GM18873 (cell line): ENCODE data around the gene ADCY1.

ENCODE experiments used
- ATAC-seq: cut with Tn5 transposase; IDR thresholded peaks from one replicate; pipeline ENCODE4 v1.9.1; 2021; ENCODE audit warnings: mild to moderate bottlenecking, moderate library complexity, moderate number of reproducible peaks; ENCODE audit not compliant: unreplicated experiment, low FRiP score

Gene ADCY1

DNA sequence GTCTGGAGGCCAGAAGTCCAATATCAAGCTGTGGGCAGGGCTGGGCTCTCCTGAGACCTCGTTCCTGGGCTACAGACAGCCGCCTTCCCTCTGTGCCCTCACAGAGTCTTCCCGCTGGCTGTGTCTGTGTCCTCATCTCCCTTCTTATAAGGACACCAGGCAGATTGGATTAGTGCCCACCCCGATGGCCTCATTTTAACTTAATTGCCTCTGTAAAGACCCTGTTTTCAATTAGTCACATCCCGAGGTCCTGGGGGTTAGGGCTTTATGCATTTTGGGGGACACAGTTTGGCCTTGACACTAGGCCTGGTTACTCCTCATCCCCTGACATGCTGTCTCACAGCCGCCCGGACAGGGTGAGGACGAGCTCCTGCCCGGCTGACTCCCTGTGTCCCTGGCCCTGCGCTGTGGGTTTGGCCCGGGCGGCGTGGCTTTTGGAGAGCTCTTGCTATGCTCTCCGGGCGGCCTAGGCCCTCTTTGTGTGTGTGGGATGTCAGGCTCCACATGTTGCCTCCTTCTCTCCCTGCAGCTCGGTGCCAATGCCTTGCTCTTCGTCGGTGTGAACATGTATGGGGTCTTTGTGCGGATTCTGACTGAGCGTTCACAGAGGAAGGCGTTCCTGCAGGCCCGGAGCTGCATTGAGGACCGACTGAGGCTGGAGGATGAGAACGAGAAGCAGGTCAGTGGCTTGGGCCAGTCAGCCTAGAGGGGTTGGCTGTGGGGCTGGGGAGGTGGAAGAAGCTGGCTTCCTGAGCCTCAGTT is 18.2 kb downstream of the ADCY1 start:
- ATAC-seq = no peak

DNA sequence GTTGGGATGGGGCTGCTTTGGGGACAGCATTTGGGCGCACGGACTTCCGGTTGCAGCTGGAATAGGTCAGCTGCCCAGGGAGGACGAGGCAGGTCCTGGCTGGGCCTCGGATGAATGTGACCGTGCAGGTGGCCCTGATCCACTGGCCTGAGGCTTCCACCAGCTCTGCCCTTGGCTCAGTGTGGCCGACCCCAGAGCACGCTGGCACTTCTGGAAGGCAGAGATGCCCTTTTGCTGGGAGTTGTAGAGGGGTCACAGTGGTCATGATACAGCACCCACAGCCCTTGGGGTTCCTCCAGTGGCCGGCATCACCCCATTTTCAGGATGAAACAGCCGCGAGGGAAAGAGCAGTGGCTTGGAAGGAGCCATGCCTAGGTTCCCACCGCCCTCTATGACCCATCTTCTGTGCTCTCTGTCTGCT is 19.0 kb downstream of the ADCY1 start:
- no peak for ATAC-seq

DNA sequence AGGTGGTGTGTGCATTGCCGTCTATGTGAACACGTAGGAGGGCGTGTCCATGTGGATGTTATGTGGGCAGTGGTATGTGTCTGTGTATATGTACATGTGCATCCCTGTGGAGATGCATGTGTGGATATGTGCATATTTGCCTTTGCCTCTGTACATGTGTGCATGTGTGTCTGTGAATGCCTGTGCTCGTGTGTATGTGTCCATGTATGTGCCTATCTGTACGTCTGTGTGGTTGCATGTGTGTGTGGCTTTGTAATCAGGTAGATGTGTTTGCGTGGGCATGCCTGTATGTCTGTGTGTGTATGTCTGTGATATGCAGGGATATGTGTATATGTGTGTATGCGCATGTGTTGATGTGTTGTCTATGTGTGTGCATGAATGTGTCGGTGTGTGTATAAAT is 19.7 kb downstream of the ADCY1 start:
- ATAC-seq = no peak

DNA sequence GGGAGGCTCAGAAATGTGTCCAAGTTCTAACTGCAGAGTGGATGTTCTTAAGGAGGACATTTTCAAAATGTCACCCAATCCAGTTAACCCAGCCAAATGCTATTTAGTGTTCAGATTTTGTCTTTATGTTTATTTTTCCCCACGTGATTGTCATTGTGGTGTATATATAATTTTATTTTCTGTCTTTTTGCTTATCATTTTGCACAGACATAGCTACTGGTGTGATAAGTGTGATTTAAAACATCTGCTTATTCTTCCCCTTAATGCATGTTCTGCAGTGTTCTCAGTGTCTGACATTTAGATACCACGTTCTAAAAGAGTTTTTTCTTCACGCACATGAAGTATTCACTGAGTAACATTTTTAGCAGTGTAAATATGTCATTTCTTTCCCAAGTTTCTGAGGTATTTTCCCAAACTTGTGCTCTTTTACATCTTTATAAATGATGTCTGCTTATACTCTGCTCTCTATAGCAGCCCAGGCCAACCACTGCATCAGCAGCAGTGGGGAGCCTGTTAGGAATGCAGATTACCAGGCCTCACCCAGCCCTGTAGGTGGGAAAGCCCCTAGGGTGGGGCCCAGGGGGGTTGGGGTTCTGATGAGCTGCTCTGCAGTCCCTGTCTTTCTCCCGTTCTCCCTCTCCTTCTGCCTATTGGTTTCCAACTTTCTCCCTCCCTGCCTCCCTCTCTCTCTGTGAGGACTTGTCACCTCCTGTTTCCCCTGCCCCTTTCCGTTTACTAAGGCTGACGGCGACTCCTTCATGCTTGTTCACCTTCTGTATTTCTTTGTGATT is 20.8 kb downstream of the ADCY1 start:
- no peak for ATAC-seq

DNA sequence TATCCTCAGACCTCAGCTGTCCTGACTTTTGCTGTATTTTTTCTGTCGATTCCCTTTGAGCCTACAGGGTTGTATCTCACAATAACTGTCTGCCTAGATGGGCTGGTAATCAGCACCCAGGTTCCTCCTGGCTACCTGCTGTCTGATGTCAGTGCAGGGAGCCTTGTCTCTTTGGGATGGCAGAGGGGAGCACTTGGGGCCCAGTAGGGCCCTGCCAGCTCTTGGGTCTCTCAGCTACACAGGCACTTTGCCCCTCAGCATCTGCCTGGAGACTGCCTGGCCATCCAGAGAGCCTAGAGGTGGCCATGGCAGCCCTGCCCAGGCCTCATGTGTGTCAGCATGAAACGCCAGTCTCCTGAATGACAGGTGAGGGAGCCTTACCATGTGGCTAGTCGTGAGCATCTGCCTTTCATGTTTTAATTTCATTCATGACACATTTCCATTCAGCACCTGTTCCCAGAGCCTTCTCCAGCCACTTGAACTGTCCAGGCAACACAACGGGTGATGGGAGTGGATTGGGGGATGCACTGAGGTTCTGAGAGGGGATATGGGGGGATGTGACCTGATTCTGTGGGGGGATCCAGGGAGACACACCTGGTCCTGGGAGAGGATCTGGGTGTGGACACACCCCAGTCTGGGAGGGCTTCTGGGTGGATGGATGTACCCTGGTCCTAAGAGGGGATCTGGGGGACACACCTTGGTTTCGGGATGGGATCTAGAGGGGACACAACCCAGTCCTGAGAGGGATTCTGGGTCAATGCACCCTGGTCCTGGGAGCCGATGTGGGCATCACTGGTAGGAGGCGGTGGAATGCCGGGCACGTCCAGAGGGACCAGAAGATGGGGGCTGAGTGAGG is 21.9 kb downstream of the ADCY1 start:
- ATAC-seq = no peak

DNA sequence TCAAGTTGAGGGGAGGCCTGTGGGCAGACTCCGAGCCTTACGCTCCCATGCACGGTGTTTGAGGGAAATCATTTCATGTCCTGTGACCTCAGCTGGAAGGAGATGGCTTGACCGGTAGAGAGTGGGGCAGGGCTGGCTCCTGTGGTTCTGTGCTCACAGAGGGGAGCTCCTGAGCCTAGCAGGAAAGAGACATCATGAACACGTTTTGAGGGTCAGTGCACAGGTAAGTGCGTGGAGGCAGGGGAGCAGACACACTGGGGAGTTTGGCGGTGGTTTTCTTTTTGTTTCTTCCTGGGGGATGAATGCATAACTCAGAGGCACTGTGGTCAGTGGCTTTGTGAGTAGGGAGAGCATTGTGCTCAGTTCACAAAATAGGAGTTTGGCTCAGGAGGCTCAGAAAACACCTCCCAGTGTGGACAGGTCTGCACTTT is 22.5 kb downstream of the ADCY1 start:
- no peak for ATAC-seq

DNA sequence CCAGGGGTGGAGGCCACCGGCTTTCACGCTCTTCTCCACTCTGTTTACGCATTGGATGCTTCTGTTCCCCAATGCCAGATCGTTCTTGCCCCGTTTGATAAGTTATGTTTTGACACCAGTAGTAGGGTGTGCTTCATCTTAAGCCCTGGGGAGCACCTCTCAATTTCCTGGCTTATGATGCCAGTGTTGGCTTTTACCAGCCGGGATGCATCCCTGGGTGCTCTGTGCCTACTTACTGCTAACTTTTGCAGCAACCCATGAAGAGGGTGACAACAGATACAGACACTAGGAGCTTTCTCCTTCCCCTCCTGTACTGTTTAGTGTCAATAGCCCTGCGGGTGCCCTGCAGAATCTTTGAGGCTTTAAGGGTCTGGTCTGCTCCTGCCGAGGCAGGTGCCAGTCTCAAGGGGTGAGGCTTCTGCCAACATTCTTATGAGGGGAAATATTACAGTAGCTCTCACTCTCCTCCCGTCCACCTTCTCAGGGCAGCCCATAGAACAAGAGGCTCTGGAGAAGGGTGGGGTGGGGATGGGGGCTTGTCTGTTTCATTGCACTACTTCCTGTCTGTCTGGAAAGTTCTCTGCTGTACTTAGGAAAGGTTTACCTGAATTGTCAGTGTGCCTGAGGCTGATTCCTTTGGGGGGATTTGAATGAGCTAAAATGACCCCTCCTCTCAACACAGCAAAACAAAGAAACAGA is 23.3 kb downstream of the ADCY1 start:
- no peak for ATAC-seq

DNA sequence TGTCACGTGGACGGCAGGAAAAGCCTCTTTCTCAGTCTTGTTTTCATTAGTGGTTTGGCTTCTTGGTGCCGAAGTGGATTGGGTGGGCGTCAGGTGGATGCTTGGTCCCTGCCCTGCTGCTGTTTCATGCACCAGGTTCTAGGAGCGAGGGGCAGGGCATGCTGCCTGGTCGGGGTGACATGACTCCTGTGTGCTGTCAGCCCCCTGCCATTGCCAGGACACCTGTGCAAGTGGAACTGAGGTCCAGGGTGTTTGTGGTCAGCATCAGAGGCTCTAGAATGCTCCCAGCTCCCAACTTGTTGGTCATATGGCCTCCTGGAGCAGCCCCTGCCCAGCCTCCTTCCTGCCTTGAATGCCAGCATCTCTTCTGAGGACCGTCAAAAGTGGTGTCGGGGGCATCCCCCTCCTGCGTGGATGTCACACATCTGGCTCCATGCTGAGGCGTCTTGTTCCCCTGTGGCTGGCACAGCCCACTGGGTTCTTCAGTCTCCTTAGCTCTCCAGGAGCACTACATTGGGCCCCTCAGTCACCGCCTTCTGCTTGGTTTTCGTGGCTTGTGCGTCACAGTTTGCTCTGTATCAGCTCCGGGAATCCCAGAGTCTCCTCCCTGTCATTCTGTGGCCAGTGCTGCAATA is 24.8 kb downstream of the ADCY1 start:
- ATAC-seq = no peak

DNA sequence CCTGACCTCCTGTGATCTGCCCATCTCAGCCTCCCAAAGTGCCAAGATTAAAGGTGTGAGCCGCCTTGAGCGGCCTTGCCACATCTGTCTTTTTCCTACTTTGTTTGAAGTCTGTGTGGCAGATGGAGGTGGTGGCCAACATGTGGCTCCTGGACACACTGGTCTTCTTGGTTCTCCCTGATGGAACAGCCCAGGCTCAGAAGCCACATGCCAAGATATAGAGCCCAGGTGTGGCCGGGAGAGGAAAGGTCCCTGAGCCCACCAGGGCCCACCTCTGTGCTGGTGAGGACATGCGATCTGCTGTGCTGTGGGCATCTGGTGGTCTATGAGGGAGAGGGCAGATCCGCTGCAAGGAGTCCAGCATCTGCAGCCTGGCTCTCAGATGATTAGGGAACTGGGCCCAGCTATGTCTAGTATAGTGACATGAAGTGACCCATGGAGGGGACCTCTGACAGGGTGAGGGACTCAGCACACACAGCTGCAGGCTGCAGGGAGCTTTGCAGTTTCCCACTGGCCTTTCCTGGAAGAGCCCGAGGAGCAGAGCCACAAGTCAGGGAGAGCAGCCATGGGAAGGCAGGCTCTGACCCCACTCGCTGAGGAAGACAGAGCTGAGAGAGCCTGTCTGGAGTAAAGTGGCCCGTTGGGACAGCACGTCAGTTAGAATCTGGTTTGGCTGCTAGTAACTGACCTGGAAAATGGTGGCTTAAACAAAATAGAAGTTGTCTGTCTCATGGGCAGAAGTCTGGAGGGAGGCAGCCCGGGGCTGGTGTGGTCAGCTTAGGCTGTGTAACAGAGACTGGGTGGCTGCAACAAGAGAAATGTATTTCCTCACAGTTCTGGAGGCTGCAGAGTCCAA is 25.9 kb downstream of the ADCY1 start:
- ATAC-seq = no peak

DNA sequence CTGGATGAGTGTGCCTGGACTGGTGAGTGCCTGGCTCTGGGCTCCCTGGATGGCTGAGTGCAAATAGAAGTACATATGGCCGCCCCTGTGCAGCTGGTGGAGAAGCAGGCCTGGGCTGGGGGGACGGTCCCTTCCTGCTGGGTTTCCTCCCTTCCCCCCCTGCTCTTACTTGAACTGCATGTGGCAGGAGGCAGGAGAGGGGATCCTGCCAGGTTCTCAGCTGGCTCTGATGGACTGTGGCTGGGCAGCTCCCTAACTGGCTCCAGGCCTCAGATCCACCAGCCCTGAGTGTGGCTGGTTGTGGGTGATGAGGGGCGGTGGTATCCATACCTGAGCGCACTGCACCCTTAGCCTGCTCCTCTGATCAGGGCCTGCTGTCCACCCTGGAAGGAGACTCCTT is 26.9 kb downstream of the ADCY1 start:
- no peak for ATAC-seq

DNA sequence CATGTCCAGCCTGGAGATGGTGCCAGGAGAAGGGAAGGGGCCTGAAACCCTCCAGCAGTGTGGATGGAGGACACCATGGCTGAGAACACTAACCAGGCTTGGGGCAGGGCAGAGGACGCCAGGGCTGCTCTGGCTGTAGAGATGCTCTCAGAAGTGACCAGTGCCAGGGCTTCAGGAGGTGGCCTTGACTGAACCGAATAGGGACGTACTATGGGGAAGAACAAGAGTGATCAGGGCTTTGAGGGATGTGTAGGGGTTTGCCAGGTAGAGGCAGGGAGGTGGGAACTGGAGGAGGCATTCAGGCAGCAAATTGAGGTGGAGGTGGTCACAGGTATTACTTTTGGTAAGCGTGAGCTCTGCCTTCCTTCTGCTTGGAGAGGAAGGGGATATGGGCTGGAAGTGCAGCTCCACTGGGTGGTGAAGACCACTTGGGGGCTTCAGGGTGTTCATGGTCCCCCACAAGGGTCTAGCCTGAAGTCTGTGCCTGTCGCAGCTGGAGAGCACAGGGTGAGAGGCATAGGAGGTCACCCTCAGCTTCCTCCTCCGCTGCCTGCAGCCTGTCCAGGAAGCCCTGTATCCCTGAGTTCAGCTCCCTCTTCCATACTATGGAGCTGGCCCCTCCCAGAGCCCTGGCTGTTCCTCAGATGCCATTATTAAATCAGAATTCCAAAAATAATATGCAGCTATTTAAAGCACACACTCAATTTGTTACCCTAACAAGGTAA is 27.8 kb downstream of the ADCY1 start:
- no peak for ATAC-seq

DNA sequence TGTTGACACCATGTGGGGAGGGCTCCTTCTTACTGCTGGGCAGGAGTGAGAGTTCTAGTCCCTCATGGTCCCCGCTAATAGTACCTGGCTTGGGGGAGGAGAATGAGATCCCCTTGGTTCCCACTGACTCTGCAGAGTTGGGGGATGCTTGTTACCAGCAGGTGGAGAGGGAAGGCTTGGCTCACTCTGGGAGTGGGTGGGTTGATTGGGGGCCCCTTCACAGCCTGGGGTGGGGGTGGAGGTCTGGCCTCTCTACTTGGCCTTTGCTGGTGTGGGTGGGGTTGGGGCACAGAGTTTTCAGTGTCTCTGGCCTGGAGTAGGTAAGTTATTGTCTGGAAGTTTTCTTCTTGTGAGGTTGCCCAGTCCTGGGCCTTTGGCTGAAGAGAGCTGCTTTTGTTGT is 31.9 kb downstream of the ADCY1 start:
- no peak for ATAC-seq

DNA sequence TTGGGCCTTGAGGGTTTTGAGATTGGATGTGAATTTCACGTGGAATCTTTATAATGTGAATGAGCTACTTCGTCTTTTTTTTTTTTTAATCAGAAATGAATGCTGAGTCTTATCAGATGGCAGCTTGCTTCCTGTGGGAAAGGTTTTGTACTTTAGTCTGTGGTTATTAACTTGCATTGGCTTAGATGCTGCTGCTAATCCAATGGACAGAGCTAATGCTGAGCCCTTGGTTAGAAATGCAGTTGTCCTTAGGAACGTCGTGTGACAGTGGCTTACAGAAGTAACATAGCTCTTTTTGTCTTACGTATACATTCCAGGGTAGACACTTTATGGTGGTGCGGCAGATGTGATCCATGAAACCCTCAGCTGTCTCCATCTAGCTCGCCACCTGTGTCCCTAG is 32.8 kb downstream of the ADCY1 start:
- ATAC-seq = no peak

DNA sequence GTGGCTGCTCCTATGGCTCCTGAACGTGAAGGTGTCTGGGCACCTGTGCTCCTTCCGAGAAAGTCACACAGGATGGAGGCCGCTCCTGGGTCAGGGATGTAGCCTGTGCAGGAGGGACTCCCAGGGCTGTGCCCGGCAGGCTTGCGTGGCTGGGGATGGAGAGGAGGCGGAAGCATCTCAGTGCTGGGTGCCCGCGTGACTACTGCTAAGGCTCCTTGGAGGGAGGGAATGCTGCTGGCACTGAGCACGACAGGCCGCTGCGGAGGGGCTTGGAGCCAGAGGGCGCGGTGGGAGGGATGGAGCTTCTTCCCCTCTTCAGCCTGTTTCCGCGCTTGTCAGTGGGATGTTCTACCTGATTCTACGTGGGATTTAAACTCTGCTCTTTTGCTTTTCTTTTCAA is 35.0 kb downstream of the ADCY1 start:
- ATAC-seq = no peak

DNA sequence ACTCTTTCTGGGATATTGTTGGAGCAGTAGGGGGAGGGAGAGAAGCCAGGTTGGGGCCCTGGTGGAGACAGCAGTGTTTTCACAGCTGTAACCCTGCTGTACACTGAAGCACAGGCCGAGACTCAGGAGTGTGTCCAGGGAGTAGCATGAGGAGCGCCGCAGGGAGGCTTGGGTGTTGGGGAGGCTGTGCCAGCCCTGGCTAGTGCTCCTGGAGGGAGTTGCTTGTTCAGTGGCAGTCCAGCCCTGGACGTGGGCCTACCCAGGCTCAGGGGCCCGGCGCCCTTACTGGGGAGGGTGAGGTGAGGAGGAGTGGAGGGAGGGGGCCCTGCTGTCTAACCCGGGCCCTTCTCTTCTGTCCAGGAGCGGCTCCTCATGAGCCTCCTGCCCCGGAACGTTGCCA is 35.9 kb downstream of the ADCY1 start:
- ATAC-seq = no peak

DNA sequence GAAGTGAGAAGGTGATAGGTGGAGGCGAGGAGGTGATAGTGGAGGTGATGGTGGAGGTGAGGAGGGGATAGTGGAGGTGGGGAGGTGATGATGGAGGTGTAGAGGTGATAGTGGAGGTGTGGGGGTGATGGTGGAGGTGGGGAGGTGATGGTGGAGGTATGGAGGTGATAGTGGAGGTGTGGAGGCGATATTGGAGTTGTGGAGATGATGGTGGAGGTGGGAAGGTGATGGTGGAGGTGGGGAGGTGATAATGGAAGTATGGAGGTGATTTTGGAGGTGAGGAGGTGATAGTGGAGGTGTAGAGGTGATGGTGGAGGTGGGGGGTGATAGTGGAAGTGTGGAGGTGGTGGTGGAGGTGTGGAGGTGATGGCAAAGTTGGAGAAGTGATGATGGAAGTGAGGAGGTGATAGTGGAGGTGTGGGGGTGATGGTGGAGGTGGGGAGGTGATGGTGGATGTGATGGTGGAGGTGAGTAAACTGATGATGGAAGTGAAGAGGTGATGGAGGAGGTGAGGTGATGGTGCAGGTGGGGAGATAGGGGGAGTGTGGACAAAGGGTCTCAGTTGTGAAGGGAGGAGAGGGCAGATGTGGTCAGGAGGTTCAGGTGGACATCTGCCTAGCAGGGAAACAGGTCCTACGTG is 36.6 kb downstream of the ADCY1 start:
- ATAC-seq = no peak

DNA sequence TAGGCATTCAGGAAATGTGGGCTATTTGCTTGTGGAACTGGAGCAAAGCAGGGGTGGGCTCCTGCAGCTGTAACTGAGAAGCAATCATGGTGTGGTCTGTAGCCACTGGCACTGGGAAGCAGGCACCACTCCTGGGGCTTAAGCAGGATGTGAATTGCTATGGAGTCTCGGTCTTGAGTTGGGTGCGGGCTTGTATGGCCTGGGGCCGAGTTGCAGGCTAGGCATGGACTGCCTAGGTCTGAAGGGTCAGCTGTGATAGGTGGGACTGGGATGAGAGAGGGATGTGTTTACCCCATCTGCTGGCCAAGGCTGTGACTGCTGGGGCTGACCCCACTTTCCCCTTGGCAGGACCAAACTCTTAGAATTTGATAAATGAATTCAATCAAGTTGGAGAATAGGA is 43.0 kb downstream of the ADCY1 start:
- no peak for ATAC-seq

DNA sequence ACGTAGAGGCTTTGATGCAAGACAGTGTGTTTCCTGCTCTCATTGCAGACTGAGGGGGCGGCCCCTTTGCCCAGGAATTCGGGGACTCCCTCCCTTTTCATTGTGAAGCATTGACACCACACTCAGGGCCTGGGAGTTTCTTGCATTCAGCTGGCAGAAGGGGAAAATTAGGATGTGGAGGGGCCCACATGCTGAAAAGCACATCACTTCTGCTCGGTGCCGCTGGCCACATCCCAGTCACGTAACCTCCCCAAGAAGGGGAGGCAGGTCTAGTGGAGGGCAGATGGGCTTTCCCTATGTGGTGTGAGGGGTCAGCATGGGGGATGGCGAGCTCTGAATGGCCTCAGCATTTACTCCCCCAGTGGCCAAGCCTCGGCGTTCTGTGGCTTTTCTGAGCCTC is 47.9 kb downstream of the ADCY1 start:
- ATAC-seq = no peak
